WERI-Rb-1 (cell line): ENCODE results near the gene NRG3.
"Not testable (repeated sequence)": the region's sequence is repeated elsewhere in the genome, so short reads cannot be mapped to it uniquely, and the experiment has no call there.

ENCODE experiments used
- DNase-seq: peaks from one replicate; pipeline ENCODE4 v3.0.0-alpha.2; 2020
- H3K27ac ChIP-seq: fragments of 250-450 bp; sonication (Bioruptor Pico); 2 replicates; pipeline ENCODE4 v1.5.1; 2020; ENCODE audit warnings: mild to moderate bottlenecking, moderate library complexity
- H3K27me3 ChIP-seq: fragments of 250-450 bp; sonication (Bioruptor Pico); 2 replicates; pipeline ENCODE4 v1.5.1; 2021; ENCODE audit warnings: mild to moderate bottlenecking, low read depth, moderate library complexity; ENCODE audit not compliant: insufficient read depth, severe bottlenecking
- H3K36me3 ChIP-seq: fragments of 250-450 bp; sonication (Bioruptor Pico); 2 replicates; pipeline ENCODE4 v1.5.1; 2020; ENCODE audit warnings: mild to moderate bottlenecking, moderate library complexity
- H3K4me3 ChIP-seq: 2 replicates; pipeline ENCODE4 v1.5.1; 2011; ENCODE audit warnings: low read depth, mild to moderate bottlenecking, control low read depth, low read length
- H3K9me3 ChIP-seq: fragments of 250-450 bp; sonication (Bioruptor Pico); 2 replicates; pipeline ENCODE4 v1.5.1; 2021; ENCODE audit warnings: mild to moderate bottlenecking, moderate library complexity; ENCODE audit not compliant: severe bottlenecking
- TF ChIP-seq, protein P1 (sequence below): IDR thresholded peaks from 2 replicates; pipeline ENCODE4 v1.5.1; 2011; ENCODE audit warnings: low read depth, mild to moderate bottlenecking, control low read depth, inconsistent platforms, low read length

The NRG3 gene

DNA sequence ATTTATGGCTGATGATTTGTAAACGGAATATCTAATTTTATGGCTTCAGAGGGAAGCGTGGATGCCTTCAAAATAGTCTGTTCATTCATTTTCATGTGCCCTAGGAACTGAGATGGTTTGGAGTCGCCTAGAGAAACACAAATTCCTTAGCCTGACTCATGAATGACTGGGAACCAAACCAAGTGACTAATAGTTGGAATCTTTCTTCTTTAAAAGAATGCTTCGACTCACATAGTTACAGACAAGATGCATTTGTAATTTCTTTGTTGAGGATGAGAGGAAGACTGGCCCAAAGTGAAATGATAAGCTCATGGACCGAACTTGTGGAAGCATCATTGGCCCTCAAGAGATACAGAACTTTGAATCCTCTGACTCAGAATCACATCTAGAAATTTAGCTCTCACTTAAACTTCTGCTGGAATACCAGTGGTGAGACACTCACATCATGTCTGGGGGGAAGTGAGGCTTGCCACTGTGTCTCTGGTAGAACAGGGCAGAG is 1107.2 kb downstream of the NRG3 start:
- TF ChIP-seq, protein P1, sequence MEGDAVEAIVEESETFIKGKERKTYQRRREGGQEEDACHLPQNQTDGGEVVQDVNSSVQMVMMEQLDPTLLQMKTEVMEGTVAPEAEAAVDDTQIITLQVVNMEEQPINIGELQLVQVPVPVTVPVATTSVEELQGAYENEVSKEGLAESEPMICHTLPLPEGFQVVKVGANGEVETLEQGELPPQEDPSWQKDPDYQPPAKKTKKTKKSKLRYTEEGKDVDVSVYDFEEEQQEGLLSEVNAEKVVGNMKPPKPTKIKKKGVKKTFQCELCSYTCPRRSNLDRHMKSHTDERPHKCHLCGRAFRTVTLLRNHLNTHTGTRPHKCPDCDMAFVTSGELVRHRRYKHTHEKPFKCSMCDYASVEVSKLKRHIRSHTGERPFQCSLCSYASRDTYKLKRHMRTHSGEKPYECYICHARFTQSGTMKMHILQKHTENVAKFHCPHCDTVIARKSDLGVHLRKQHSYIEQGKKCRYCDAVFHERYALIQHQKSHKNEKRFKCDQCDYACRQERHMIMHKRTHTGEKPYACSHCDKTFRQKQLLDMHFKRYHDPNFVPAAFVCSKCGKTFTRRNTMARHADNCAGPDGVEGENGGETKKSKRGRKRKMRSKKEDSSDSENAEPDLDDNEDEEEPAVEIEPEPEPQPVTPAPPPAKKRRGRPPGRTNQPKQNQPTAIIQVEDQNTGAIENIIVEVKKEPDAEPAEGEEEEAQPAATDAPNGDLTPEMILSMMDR: no peak
- Histone ChIP-seq H3K27ac (no peak overlapping the region), H3K36me3 (no peaks in the 10 kb centered on the region), H3K4me3 (no peak overlapping the region), H3K9me3 (no peaks in the 10 kb centered on the region), H3K27me3 (no peaks in the 10 kb centered on the region)
- no peak for DNase-seq

DNA sequence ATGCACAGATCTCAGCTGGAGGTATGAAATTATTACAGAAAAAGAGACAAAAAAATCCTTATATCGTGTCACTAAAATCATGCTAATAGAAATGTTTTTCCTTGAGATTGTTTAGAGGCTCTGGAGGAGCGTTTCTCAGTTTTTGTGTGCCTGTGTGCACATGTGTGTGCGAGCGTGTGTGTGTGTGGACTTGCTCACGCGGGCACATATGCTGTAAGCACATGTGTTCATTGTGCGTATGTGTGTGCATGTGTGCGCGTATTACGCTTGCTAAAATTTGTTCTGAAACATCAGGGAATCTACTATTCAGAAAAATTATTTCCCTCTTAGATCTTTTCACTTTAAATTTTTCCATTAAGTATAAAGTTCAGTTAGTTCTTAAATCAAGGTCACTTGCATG is 1111.2 kb downstream of the NRG3 start:
- no peak for DNase-seq
- Histone ChIP-seq H3K9me3 (no peaks in the 10 kb centered on the region), H3K27me3 (no peaks in the 10 kb centered on the region), H3K36me3 (no peaks in the 10 kb centered on the region), H3K27ac (no peak overlapping the region), H3K4me3 (no peak overlapping the region)
- TF ChIP-seq, protein P1: no peak

DNA sequence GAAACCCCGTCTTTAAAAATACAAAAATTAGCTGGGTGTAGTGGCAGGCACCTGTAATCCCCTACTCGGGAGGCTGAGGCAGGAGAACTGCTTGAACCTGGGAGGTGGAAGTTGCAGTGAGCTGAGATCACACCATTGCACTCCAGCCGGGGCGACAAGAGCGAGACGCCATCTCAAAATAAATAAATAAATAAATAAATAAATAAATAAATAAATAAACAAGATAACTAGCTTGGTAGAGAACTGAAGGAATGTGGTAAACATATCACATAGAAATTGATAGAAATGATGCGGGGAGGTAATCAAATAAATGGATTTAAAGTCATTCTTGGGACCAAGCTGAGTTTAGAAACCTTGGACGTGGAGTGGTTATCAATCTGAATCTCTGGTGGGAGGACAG is 1131.5 kb downstream of the NRG3 start:
- DNase-seq, H3K9me3 ChIP-seq: not testable (repeated sequence)

DNA sequence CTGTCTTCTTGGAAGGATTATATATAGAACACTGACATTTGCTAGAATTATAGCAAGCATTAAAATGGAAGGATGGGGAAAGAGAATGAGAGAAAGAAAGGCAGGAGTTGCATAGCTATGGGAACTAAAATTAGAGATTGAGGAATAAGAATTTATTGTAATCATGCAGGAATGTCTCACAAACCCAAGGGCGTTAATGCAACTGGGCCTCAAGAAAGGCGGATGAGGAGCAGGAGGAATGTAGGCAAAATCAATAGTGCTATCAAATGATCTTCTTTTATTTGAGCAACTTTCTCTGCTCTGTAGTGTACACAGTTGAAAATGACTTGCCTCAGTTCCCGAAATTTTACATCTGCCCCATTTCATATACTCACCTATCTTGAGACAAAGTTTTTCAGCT is 1132.5 kb downstream of the NRG3 start:
- no peak overlapping the region for H3K27ac ChIP-seq
- no peaks in the 10 kb centered on the region for H3K9me3 ChIP-seq
- TF ChIP-seq, protein P1: no peak
- no peaks in the 10 kb centered on the region for H3K36me3 ChIP-seq
- no peak overlapping the region for H3K4me3 ChIP-seq
- H3K27me3 ChIP-seq: no peaks in the 10 kb centered on the region
- no peak for DNase-seq

More for the DNA sequence above, 1131.5 kb downstream of the NRG3 start:
- H3K4me3 ChIP-seq, H3K36me3 ChIP-seq, H3K27me3 ChIP-seq, H3K27ac ChIP-seq: not testable (repeated sequence)

DNA sequence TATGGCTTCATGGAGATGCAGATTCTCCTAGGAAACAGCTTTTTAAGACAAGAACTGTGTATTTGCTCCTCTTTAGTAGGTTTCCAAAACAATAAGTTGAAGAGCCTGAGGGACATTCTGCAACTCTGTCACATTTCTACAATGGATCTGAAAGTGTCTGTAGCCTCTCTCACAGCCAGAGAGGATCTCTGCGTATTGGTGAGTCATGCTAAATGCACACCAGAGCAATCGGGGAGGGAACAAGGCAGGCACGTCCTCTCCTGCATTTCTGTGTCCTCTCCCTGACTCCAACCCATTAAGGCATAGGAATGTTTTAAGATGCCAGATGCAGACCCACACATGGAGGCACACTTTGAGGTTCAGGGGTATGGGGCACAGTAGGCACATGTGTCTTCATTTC is 1137.9 kb downstream of the NRG3 start:
- Histone ChIP-seq H3K27me3 (no peaks in the 10 kb centered on the region), H3K27ac (no peak overlapping the region), H3K9me3 (no peaks in the 10 kb centered on the region), H3K36me3 (no peaks in the 10 kb centered on the region), H3K4me3 (no peak overlapping the region)
- no peak for DNase-seq
- TF ChIP-seq, protein P1: no peak

DNA sequence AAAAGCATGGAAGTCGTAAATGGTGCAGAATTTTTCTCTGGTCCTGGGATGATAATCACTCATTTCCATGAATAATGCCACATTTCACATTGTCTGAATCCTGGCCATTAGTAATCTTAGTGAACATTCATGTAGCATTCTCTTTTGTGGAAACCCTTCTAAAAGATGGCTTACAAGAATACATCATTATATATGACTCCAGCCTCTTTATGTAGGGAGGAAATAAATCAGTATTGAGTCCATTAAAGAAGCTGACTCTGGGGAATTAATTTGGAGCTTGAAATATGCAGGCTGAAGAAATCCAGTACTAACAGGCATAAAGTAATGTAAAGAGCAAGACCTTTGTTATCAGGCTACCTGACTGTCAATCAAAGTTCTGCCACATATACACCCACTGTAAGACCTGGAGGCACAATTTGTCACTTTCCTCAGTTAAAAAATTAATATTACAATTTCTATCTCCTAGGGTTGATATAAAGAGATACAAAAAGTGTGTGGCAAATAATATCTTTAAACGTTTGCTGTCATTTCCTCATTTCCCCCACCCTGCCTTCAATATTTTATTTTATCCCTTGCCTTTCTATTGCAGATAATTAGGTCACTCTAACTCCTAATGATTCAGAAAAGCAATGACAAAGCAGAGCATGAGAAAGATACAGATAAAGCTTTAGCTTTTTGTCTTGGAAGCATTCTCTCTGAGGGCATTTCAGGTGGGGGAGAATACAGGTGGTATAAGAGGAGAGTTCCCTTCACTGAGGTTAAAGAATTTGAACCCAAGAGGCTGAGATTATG is 1142.3 kb downstream of the NRG3 start:
- Histone ChIP-seq H3K27me3 (no peaks in the 10 kb centered on the region), H3K9me3 (no peaks in the 10 kb centered on the region), H3K27ac (no peak overlapping the region), H3K36me3 (no peaks in the 10 kb centered on the region), H3K4me3 (no peak overlapping the region)
- TF ChIP-seq, protein P1: no peak
- DNase-seq: no peak
